Sigmoid colon (tissue), 4 donors: ENCODE data around the gene ANKRD44.

Experiments
- CTCF ChIP-seq, 4 experiments: fragments of 450-650 bp in 3 of 4; fragments of 200-600 bp in 1 of 4; IDR thresholded peaks; one replicate each; pipeline ENCODE4 v1.5.1; 2016 to 2019; ENCODE audit warnings: antibody characterized with exemption in 4 of 4, mild to moderate bottlenecking in 3 of 4, moderate library complexity in 2 of 4
- EP300 ChIP-seq, 4 donors: sonication (generic); formaldehyde crosslinking; IDR thresholded peaks; one replicate each; pipeline ENCODE4 v1.6.1; 2017; ENCODE audit warnings: antibody characterized with exemption in 4 of 4
- POLR2A ChIP-seq, 2 donors: fragments of 450-650 bp; IDR thresholded peaks; one replicate each; pipeline ENCODE4 v1.6.1; 2016; ENCODE audit warnings: antibody characterized with exemption in 2 of 2, mild to moderate bottlenecking in 2 of 2, moderate library complexity in 2 of 2
- POLR2AphosphoS5 ChIP-seq, 4 donors: sonication (generic); formaldehyde crosslinking; IDR thresholded peaks; one replicate each; pipeline ENCODE4 v1.6.1; 2017; ENCODE audit warnings: antibody characterized with exemption in 4 of 4

GRCh38 chr2:197256547-197257170 is 53.9 kb downstream of the ANKRD44 start:
- TF ChIP-seq CTCF (IDR thresholded peaks at IDR 0.05) (no peak), POLR2AphosphoS5 (IDR thresholded peaks at IDR 0.05) (no peak), POLR2A (IDR thresholded peaks at IDR 0.05) (no peak), EP300 (IDR thresholded peaks at IDR 0.05) (no peak)
